ENCODE data around the gene RCOR1.

DNA sequence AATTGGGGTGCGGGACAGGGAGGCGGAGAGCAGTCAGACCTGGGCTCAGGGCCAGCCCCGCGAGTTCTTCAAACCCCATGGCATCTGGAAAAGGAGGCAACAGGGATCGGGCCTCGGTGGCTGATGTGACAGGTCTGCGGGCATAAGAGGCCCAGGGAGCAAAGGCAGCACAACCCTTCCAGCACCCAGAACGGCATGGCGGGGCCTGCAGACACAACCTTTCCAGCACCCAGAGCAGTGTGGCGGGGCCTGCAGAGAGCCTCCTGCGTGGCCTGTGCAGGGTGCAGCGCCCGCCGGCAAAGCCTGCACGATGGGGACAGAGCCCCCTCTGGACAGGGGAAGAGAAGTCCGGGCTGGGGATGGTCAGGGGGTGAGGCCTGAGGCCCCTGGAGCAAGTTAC is 158.6 kb downstream of the RCOR1 start:
- TF ChIP-seq, protein P1, sequence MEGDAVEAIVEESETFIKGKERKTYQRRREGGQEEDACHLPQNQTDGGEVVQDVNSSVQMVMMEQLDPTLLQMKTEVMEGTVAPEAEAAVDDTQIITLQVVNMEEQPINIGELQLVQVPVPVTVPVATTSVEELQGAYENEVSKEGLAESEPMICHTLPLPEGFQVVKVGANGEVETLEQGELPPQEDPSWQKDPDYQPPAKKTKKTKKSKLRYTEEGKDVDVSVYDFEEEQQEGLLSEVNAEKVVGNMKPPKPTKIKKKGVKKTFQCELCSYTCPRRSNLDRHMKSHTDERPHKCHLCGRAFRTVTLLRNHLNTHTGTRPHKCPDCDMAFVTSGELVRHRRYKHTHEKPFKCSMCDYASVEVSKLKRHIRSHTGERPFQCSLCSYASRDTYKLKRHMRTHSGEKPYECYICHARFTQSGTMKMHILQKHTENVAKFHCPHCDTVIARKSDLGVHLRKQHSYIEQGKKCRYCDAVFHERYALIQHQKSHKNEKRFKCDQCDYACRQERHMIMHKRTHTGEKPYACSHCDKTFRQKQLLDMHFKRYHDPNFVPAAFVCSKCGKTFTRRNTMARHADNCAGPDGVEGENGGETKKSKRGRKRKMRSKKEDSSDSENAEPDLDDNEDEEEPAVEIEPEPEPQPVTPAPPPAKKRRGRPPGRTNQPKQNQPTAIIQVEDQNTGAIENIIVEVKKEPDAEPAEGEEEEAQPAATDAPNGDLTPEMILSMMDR (IDR thresholded peaks at IDR 0.05), result no peak
- no peak for TF ChIP-seq POLR2A (IDR thresholded peaks at IDR 0.05)
